ENCODE measurements around the gene MPDZ. TPM values are rescaled to one million over a fixed set of nuclear protein-coding genes. Genes with fewer than 3 reads are reported as not detected.

Gene MPDZ
- total RNA-seq, 2 donors from 2014 or later = 3.1 to 8.5 TPM

- intact Hi-C loops (cut with DNase I, micrococcal nuclease) = no loop called here
- peak in 1 of 2 donors; percentile 7 for DNase-seq
- ATAC-seq = no peak
Measured at GRCh38 chr9:13110766-13111417, 168.6 kb downstream of the MPDZ start.

GRCh38 chr9:13109781-13110180 lies 169.7 kb downstream of the MPDZ start:
- ATAC-seq (no peak), DNase-seq (no peak)
- intact Hi-C loops (cut with DNase I, micrococcal nuclease) = no loop called here

- no peak for ATAC-seq
- no peak for DNase-seq
- intact Hi-C loops (cut with DNase I, micrococcal nuclease) = no loop called here
Measured at GRCh38 chr9:13107008-13107407, 172.5 kb downstream of the MPDZ start.

GRCh38 chr9:13100914-13101572 lies 178.4 kb downstream of the MPDZ start:
- DNase-seq (no peak), ATAC-seq (no peak)
- intact Hi-C loops (cut with DNase I, micrococcal nuclease) = no loop called here

GRCh38 chr9:13095056-13095455 lies 184.4 kb downstream of the MPDZ start:
- ATAC-seq (no peak), DNase-seq (no peak)
- intact Hi-C loops (cut with DNase I, micrococcal nuclease) = no loop called here

GRCh38 chr9:13090628-13091027 lies 188.9 kb downstream of the MPDZ start:
- intact Hi-C loops (cut with DNase I, micrococcal nuclease) = no loop called here
- DNase-seq (no peak), ATAC-seq (no peak)

- ATAC-seq (no peak), DNase-seq (no peak)
- intact Hi-C loops (cut with DNase I, micrococcal nuclease) = loop anchor here in 1 of 2 donors (5.0 kb wide), 1 partner anchor 367 kb away; no protein-coding TSS in a partner anchor
Measured at GRCh38 chr9:13089666-13090065, 189.8 kb downstream of the MPDZ start.

GRCh38 chr9:13088720-13089427 lies 190.6 kb downstream of the MPDZ start:
- ATAC-seq = peak; percentile 49
- no peak for DNase-seq
- intact Hi-C loops (cut with DNase I, micrococcal nuclease) = loop anchor here in 1 of 2 donors (5.0 kb wide), 1 partner anchor 367 kb away; no protein-coding TSS in a partner anchor

GRCh38 chr9:13083963-13084528 lies 195.4 kb downstream of the MPDZ start:
- intact Hi-C loops (cut with DNase I, micrococcal nuclease) = no loop called here
- ATAC-seq (no peak), DNase-seq (no peak)

- no peak for ATAC-seq
- intact Hi-C loops (cut with DNase I, micrococcal nuclease) = no loop called here
- no peak for DNase-seq
Measured at GRCh38 chr9:13083366-13083765, 196.1 kb downstream of the MPDZ start.

GRCh38 chr9:13082796-13083195 lies 196.7 kb downstream of the MPDZ start:
- ATAC-seq (no peak), DNase-seq (no peak)
- intact Hi-C loops (cut with DNase I, micrococcal nuclease) = no loop called here

- intact Hi-C loops (cut with DNase I, micrococcal nuclease) = no loop called here
- ATAC-seq (no peak), DNase-seq (no peak)
Measured at GRCh38 chr9:13078164-13078563, 201.3 kb downstream of the MPDZ start.

GRCh38 chr9:13076616-13077015 lies 202.9 kb downstream of the MPDZ start:
- no peak for ATAC-seq
- no peak for DNase-seq
- intact Hi-C loops (cut with DNase I, micrococcal nuclease) = no loop called here

- DNase-seq (no peak), ATAC-seq (no peak)
- intact Hi-C loops (cut with DNase I, micrococcal nuclease) = no loop called here
Measured at GRCh38 chr9:13071921-13072320, 207.6 kb downstream of the MPDZ start.

GRCh38 chr9:13070612-13071595 lies 208.6 kb downstream of the MPDZ start:
- ATAC-seq = no peak
- intact Hi-C loops (cut with DNase I, micrococcal nuclease) = no loop called here
- DNase-seq = no peak

GRCh38 chr9:13069498-13069897 lies 210.0 kb downstream of the MPDZ start:
- no peak for ATAC-seq
- intact Hi-C loops (cut with DNase I, micrococcal nuclease) = no loop called here
- DNase-seq = no peak

GRCh38 chr9:13064676-13065075 lies 214.8 kb downstream of the MPDZ start:
- DNase-seq (no peak), ATAC-seq (no peak)
- intact Hi-C loops (cut with DNase I, micrococcal nuclease) = no loop called here

GRCh38 chr9:13063880-13064459 lies 215.5 kb downstream of the MPDZ start:
- intact Hi-C loops (cut with DNase I, micrococcal nuclease) = no loop called here
- ATAC-seq (no peak), DNase-seq (no peak)
